ENCODE measurements around the gene RELN. TPM values are rescaled to one million over a fixed set of nuclear protein-coding genes. Genes with fewer than 3 reads are reported as not detected.

RELN gene
- total RNA-seq, 4 donors from 2014 or later: 16.0 to 52.3 (median 23.6) TPM

DNA sequence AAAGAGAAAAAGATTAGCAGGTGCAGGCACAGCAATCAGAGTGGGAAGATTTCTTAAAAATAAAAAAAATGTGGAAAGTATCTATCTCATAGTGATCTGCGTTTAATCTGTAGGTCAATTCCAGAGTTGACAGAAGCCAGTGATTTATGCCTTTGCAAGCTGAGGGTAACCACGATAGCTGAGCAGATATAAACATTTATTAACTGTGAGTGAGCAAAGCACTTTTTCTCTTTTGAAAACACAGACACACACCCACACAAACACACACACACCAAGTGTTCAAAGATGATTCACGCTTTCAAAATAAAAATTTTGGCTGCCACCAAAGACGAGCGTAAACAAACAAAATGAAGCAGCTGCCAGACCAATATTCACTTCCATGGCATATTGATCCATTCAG is 300.2 kb downstream of the RELN start:
- Histone ChIP-seq H3K27me3 (no peaks in the 10 kb centered on the region), H3K27ac (no peak overlapping the region)

DNA sequence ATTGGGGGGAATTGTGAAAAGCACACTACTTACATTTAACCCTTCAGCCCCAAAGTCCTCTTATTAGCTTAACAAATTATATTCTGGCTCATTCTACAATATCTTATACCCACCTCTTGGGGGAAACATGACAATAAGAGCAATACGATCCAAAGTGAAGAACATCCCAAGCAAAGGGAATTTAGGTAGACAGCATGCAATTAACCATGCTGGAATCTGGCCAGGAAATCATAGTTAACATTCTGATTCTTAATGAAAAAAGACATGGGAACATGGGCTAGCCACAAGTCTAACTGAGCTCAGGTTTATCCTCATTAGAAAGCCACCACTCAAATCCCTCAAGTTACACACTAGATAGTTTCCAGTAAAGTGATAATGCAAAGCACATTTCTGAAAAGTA is 301.5 kb downstream of the RELN start:
- WGBS, 2 donors: 82 to 90% methylated on average over 1 of the region's 1 CpG
- TF ChIP-seq, protein P1, sequence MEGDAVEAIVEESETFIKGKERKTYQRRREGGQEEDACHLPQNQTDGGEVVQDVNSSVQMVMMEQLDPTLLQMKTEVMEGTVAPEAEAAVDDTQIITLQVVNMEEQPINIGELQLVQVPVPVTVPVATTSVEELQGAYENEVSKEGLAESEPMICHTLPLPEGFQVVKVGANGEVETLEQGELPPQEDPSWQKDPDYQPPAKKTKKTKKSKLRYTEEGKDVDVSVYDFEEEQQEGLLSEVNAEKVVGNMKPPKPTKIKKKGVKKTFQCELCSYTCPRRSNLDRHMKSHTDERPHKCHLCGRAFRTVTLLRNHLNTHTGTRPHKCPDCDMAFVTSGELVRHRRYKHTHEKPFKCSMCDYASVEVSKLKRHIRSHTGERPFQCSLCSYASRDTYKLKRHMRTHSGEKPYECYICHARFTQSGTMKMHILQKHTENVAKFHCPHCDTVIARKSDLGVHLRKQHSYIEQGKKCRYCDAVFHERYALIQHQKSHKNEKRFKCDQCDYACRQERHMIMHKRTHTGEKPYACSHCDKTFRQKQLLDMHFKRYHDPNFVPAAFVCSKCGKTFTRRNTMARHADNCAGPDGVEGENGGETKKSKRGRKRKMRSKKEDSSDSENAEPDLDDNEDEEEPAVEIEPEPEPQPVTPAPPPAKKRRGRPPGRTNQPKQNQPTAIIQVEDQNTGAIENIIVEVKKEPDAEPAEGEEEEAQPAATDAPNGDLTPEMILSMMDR (IDR thresholded peaks at IDR 0.05): no peak
- no peak for TF ChIP-seq POLR2A (IDR thresholded peaks at IDR 0.05)
- H3K27ac ChIP-seq: no peak overlapping the region

More for the DNA sequence above, 300.2 kb downstream of the RELN start:
- 64 to 67% methylated on average over 5 of the region's 5 CpGs for WGBS, 2 donors
- no peak for DNase-seq
- intact Hi-C loops (cut with DNase I): no loop called here
- no peaks in the 10 kb centered on the region for H3K36me3 ChIP-seq
- H3K4me1 ChIP-seq: no peaks in the 10 kb centered on the region
- TF ChIP-seq POLR2A (IDR thresholded peaks at IDR 0.05): no peak
- TF ChIP-seq, protein P1 (IDR thresholded peaks at IDR 0.05): no peak
- H3K4me3 ChIP-seq (replicated peaks in 1 of 3): no peak overlapping the region
- H3K9me3 ChIP-seq: no peaks in the 10 kb centered on the region

DNA sequence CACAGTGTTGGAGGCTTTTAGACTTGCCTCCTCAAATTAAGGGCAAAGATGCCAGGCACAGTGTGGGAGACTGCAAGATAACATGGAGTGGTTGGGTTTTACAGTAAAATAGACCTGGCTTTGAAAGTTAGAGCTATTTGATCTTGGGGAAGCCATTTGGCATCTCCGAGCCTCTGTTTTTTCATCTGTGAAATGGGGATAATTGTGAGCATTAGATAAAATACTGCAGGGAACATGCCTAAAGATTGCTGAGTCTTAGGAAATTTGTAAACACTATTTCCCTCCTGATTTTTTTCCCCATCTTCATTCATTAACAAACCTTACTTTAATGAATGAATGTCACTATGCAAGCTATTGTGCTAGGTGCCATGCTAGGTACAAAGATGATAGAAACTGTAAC is 302.2 kb downstream of the RELN start:
- Histone ChIP-seq H3K9me3 (no peaks in the 10 kb centered on the region), H3K27ac (no peak overlapping the region), H3K36me3 (no peaks in the 10 kb centered on the region), H3K4me3 (replicated peaks in 1 of 3) (no peak overlapping the region), H3K4me1 (no peaks in the 10 kb centered on the region), H3K27me3 (no peaks in the 10 kb centered on the region)
- 91 to 94% methylated on average over 1 of the region's 1 CpG for WGBS, 2 donors
- TF ChIP-seq, protein P1 (IDR thresholded peaks at IDR 0.05): no peak
- TF ChIP-seq POLR2A (IDR thresholded peaks at IDR 0.05): no peak
- intact Hi-C loops (cut with DNase I): no loop called here
- no peak for DNase-seq

More for the DNA sequence above, 301.5 kb downstream of the RELN start:
- Histone ChIP-seq H3K4me3 (replicated peaks in 1 of 3) (no peak overlapping the region), H3K9me3 (no peaks in the 10 kb centered on the region), H3K36me3 (no peaks in the 10 kb centered on the region), H3K27me3 (no peaks in the 10 kb centered on the region), H3K4me1 (no peaks in the 10 kb centered on the region)
- intact Hi-C loops (cut with DNase I): no loop called here
- DNase-seq: no peak

DNA sequence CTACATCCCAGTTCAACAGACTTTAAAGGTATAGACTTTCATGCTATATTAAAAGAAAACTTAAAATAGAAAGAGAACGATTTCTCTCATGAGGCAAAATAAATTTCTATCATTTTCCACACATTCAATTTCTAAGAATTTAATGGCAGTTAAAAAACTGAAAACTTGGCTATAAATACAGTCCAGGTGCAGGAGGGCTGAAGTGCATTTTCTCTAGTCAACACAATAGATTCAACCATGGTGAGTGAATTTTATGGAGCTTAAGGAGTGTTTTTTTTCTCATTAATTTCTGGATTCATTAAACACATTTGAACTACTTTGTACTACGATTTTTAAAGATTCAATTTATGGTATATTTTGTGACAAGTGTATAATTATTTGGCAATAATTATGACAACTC is 302.7 kb downstream of the RELN start:
- no peak overlapping the region for H3K27ac ChIP-seq
- no peak overlapping the region for H3K4me3 ChIP-seq (replicated peaks in 1 of 3)
- WGBS, 2 donors: 72 to 78% methylated on average over 2 of the region's 2 CpGs
- H3K36me3 ChIP-seq: no peaks in the 10 kb centered on the region
- TF ChIP-seq, protein P1 (IDR thresholded peaks at IDR 0.05): no peak
- TF ChIP-seq POLR2A (IDR thresholded peaks at IDR 0.05): no peak
- no peaks in the 10 kb centered on the region for H3K27me3 ChIP-seq
- no peak for DNase-seq
- H3K9me3 ChIP-seq: no peaks in the 10 kb centered on the region
- intact Hi-C loops (cut with DNase I): no loop called here
- H3K4me1 ChIP-seq: no peaks in the 10 kb centered on the region

DNA sequence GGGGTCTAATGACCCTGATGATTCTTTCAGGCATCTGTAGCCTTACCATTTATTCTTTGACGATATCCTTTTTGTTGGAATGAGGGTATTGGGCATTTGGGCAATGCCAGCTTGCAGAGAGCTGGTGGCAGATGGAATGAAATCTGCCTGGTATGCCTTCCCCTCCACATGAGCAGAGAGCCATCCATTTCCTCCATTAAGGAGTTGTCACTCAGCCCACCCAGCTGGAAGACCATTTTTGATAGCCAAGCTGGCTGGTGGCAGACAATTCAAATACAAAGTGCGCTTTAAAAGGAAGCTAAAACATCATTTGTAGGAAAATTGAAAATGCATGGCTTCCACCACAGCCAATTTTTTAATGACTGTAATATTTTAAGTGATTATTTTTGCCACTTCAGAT is 303.4 kb downstream of the RELN start:
- WGBS, 2 donors: 81 to 90% methylated on average over 2 of the region's 2 CpGs
- TF ChIP-seq, protein P1 (IDR thresholded peaks at IDR 0.05): no peak
- no peak for TF ChIP-seq POLR2A (IDR thresholded peaks at IDR 0.05)

More for the DNA sequence above, 303.4 kb downstream of the RELN start:
- no peak overlapping the region for H3K27ac ChIP-seq
- DNase-seq: no peak
- H3K4me1 ChIP-seq: no peaks in the 10 kb centered on the region
- no peak overlapping the region for H3K4me3 ChIP-seq (replicated peaks in 1 of 3)
- intact Hi-C loops (cut with DNase I): no loop called here
- no peaks in the 10 kb centered on the region for H3K9me3 ChIP-seq
- no peaks in the 10 kb centered on the region for H3K27me3 ChIP-seq
- H3K36me3 ChIP-seq: no peaks in the 10 kb centered on the region

Measured in thyroid gland (tissue), 4 donors.